NCI-H1436 treated with DMSO at 0.1 percent for 48 hours (cell line): Measurements from ENCODE around the gene CMSS1.

Source experiments
- DNase-seq: peaks from one replicate; lab custom pipeline; 2025; lab: John Stamatoyannopoulos, UW

CMSS1 gene

DNA sequence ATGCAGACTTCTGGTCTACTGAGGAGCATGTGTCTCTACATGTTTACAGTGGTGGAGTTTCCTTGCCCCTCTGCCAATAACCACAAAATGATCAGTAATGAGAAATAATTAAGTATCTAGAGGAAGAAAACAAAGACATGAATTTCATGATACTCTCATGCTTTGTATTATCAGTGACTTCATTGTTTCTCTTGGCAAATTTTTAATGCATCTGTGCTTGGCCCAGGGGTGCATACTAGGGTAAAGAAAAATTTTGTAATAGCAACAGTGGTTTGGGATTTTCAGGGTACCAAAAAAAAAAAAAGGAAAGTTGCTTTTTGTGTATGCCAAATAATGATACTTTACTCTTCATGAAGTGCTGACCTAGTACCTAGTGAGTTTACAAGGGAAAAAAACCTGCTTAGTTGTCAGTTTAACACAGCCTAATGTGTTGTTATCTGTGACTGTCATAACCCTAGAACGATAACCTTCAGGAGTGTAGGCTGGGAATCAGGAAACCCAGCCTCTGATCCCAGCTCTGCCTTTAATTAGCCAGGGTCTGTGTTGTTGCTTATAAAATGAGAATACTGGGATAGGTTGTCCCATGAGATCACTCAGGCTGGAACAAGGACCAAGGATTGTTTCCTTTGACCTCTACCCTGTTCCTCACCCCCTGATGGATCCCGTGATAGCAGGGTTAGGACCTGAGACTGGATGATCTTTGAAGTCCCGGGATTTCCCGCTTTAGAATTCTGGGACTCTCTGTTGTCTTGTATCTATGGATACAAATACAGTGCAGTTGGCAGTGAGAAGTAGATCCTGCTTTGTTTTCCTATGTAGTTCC lies 117.5 kb downstream of the CMSS1 start:
- no peak for DNase-seq

DNA sequence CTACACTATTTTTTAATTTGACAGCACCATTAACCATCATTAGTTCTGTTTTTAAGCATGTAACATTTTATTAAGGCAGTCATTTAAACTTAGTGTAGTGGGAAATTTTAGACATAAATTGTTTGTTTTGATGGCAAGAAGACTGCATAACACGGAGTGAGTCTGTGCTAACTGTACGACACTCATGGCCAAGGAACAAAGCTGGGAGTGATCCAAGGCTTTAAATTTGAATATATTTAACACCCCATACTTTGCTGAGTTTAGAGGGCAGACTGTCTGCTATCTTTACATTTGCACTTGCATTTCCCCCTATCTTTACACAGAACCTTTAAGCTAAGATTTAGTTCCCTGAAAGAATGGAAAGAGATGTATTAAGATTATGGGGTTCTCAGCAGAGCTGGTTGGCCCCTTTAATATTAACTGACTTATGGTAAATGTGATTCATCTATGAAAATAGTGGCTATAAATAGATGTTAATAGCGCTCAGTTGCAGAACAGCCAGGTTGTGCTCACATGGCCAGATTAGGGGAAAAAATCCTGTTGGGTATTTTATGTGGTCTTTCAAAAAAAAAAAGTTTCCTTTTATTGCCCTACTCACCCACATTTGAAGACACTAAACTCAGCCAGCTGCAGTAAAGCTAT lies 120.7 kb downstream of the CMSS1 start:
- DNase-seq = no peak

DNA sequence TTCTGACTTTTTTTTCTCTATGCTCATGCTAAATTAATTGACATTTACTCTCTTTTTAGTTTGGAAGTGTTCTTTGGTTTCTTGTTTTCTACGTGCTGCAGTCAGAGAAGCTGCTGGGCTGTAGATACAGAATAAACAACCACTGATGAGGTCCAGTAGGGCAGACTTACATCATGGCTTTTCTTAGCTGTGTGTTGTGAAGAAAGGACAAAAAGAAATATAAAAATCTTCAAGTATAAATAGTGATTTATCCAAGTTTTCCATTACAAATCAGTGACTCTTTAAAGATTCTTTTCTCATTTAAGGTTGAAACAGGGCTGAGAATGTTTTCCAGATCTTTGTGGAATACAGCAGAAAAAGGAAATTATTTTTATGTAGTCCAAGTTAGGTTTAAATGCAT lies 122.2 kb downstream of the CMSS1 start:
- DNase-seq = no peak

DNA sequence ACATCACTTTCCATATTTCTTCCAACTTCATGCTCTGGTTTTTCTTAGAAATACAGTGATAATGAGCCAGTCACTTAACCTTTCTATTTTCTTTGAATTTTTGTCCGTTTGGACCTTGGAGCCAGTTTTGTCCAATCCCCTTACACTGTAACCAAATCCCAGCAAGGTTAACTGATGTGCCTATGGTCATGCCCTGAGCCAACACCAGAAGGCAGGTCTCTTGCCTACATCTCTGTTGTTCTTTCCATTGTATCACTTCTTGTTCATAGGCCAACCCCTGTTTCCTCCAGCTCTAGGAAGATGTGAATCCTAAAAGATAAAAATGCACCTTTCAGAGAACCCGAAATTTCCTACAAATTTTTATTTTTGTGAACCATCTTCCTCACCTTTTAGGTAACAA lies 122.7 kb downstream of the CMSS1 start:
- DNase-seq = no peak

DNA sequence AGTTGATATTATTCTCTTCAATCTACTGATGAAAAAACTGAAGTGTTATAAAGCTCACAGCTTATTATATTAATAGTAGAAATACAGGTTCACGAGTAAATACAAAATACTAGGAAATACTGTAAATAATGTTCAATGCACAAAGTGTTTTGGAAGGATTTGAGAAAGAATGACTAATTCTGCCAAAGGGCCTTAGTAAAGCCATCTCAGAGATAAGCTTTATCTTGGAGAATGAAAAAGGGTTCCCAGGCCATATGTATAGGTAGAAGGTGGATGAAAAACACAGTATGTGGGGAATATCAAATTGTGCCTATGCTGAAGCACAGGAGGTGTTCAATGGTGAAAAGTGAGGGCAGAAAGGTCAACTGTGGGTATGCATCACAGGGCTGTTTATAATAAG lies 123.5 kb downstream of the CMSS1 start:
- no peak for DNase-seq

DNA sequence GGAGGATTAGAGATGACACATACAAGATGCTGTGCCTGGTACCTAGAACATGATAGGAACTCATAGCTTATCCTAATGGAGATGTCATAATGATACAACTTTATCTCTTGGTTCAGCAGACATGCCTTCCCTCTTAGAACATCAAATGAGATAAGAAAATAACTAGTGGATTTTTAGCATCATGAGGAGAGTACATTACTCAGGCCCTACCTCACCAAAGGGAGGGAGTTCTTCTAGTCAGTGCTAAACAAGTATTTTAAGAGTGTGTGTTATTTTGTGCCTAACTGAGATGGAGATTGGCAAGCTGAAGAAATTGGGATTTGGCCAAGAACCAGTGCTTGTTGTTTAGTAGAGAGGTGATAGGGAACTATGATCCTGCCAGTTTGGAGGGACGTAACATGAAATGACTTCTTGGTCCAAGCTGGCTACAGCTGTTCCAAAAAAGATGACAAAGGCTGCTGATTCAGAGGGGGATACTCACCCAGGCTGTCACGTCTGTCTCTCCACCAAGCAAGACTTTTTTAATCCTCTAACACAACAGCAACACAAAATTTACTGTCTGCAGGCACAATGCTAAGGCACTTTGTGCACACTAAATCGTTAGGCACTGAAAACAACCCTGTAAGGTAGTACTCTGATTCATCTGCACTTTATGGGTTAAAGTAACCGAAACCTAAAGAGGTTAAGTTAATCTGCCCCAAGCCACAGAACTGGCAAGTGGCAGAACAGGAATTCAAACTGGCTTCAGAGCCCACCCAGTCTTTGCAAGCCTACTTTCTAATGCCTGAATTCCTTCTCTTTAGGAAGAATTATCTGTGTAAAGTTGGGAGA lies 126.5 kb downstream of the CMSS1 start:
- no peak for DNase-seq

DNA sequence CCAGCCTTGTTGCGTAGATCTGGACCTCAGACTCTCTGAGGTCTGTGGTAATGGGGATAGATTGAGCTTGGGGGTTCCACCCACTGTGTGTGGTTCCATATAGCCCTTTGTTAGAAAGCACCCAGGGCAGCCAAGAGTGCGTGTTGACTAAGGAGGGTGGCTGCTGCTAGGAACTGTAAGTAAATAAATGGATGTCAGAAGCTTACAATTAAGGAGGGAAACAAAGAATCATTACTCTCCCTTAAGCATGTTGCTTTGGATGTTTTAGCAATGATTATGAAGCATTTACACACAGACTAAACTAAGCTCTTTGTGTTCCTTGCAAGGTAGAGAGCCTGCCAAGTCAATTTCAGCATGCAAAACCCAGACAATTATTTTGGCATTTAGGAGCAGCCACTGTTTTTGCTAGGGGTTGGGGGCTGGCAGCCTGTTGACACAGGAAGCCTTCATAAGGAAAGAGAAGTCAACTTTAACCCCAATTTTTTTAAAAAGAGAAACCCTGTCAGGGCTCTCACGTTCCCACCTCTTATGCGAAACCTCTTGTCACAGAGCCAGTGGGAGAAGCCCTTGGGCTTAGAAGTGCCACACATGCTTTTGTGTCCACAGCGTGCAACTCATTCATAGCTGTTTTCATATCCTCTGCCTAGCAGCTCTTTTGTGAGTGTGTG lies 127.8 kb downstream of the CMSS1 start:
- DNase-seq = no peak

DNA sequence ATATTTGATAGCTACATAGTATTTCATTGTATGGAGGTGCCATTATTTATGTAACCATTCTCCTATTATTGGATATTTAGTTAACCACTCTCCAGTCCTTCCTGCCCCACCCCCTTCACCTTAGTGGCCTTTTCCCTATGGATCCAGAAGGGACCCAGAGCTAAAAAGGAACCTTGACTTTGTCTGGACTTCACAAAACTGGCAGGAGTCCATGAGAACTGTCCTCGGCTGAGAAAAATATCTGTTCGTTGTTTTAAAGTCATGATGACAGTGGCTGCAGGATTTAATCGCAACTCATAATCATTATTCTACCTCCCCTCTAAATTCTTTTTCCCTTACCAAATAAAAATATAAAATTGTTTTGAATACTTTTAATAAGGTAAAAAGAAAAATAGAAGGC lies 129.7 kb downstream of the CMSS1 start:
- DNase-seq = no peak

DNA sequence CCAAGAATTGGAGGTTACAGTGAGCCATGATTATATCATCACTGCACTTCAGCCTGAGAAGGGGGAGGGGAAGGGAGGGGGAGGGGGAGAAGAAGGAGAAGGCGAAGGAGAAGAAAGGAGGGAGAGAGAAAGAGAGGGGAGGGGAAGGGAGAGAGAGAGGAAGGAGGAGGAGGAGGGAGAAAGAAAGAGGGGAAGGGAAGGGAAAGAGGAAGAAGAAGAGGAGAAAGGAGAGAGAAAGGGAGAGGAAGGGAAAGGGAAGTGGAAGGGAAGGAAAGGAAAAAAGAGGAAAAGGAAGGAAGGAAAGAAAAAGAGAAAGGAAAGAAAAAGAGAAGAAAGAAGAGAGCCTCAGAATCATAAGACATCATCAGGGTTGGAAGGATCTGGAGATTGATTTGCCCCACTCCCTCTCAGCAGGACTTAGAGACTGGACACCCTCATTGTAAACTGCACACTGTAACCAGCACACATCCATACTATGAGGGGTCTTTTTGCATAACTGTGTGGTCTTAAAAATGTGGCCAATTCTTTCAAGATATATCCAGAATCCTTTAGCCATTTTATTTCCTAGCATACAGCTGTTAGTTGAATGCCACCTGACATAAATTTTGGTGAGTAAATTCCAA lies 130.9 kb downstream of the CMSS1 start:
- no peak for DNase-seq

DNA sequence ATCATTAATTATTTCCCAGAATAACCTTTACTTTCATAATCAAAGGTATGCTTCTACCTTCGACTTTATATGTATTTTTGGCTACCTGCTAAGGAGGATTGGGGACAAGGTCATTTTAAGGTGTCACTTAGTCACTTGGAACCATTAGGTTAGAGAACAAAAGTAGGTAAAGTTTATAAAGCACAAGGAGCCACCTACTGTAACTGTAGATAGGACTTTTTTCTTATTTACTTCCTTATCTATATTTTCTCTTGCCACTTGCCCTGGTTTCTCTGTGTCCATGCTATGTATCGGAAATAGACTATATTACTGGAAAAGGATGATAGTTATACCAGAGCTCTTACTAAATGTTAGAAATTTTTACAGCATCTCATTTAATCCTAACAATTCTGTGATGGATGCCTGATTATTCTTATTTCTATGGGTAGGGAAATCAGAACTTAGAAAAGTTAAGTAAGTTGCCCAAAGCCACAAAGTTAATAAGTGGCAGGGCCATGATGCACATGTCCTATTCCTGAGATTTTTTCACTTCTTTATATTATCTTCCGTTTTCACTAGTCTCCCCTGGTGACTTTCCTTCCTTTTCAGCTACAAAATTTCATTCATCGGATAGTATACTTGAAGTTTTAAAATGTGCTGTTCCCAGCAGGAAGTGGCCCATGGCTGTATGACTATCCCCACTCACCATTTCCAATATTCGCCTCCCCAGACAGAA lies 132.5 kb downstream of the CMSS1 start:
- DNase-seq = no peak

DNA sequence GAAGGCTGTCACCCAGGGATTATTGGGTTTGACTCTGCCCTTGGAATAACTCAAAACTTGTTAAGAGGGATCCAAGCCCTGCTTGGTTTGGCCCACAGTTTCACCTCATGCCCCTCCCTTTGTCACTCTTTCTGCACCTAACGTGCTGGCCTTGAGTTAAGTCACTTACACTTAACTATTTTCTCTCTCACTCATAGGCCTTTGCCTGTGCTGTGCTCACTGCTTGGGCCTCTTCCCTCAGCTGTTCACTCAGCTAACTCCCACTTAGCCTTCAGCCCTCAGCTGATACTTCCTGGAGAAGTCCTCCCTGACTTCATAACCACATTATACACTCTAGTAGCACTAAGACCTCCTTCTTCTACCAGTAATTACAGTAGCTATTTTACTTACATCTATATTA lies 133.3 kb downstream of the CMSS1 start:
- no peak for DNase-seq

DNA sequence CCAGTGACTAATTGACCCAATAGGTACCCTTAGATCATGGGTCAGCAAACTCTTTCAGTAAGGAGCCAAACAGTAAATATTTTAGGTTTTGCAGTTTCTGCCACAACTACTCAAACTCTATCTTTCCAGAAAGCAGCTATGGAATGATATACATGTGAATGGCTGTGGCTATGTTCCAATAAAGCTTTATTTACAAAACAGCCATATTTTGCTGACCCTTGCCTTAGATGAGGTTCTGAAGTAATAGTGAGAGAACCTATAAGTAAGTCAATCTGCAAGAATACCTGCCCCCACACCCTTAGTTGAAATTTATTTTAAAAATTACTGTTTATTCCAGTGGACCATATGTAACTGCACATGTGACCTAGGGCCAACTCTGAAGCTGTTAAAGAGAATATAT lies 134.0 kb downstream of the CMSS1 start:
- DNase-seq = no peak

DNA sequence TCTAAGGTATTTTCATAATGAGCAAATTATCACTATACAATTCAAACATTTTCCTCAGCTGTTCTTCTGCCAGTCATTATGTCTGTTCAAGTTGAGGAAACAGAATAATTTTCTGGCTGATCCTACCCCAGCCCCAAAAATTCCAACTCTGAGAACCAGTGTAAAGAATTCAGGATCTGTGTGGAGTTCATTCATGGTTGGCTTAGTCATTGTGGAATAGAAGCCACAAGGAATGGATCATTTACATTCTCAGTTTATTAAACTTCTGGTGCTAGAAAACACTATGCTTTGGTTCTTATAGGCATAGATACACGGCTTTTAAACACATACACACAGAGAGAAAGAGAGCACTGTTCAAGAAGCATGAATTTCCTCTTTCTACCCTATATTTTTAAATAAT lies 134.6 kb downstream of the CMSS1 start:
- no peak for DNase-seq

DNA sequence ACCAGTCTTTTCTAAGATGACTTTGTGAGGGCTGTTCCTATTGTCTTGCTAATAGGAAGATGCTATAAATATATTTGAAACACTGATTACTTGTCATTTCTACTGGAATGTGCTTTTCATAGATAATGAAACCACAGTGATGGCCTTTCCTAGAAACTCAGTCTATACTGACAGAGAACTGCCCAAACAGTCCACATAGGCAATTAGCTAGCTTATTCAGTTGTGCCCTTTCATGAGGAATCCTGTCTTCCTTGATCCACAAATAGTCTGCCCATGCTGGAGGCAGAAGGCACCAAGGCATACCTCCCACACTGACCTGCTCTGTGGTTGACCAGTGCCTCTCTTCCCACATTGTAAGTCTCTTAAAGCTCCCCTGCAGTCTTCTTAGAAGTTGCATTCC lies 135.9 kb downstream of the CMSS1 start:
- DNase-seq = no peak

DNA sequence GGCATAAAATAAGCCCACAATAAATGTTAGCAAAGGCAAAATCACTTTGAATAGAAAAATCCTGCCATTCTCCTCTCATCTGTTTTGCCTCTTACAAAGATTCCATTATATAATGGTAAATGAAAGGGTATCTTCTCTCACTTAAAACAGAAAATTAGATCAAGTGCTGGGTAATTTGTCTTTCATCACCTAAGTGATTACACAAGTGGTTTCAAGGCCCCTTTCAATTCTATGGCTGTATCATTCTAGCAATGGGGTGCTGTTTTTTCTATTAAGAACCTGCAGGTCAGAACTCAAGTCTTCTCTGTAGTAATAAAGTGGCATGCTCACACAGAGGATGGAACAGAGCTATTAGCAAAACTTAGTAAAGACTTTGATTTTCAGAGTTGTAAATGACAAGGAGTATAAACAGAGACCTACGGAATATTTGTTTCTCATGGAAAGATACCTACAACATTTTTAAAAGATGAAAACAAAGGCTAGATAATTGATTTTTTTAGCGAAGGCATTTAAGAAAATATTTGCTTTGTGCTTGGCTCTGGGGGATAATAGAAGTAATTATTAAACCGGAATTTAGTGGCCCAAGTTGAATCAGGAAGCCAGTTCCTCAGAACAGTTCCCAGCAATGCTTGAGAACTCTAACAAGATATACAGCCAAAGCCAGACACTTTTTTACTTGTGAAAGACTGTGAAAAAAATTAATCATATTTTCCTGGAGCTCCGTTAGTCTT lies 137.4 kb downstream of the CMSS1 start:
- no peak for DNase-seq

DNA sequence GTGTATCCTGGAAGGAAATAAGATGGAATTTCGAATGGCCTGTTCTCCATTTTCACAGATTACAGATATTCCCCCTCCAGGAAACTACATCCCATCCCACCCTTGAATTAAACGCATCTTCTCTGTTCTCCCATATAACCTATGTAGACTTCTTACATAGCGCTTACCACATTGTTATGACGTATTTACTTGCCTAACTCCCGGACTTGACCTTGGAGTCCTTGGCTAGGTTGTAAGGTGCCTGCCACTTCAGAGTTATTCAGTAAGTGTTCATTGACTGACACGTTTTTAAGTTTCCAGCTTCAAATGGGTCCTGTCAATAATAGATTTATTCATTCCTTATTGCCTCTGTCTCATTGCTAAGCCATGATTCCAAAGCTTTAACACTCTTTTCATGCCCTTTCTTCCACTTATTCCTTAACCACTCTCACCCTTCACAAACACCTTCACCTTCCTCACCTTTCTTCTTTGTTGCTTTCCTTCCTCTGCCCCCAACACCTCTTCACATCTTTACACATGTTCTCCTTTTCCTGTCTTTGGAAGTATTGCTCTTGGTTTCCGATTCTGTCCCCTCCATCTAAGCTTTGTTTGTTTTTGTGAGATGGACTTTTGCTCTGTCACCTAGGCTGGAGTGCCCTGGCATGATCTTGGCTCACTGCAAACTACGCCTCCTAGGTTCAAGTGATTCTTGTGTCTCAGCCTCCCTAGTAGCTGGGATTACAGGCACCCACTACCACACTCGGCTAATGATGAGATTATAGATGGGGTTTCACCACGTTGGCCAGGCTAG lies 138.3 kb downstream of the CMSS1 start:
- DNase-seq = no peak

DNA sequence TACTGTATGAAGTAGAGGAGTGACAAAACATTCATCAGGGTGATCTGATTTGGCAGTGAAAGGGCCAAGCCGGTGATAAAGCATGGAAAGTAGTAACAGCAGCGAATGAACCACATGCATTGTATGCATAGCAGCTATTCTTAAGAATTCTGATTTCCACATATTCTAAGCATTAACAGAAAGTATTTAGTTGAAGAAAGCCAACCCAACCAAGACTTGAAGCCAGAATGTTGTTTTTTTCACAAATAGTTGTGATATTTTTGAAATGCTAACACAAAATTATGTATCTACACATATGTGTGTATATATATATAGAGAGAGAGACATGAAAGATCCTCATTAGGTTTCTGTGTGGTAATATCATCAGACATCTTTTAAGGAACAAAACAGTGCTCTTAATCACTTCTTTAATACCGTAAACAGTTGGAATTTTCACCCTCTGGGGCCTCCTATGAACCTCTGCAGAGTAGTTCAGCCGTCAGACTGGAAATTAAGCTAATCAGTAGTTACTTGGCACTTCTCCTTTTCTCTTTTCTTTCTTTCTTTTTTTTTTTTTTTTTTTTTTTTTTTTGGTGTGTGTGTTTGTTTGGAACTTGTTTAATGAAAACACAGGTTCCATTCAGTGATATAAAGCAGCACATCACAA lies 139.6 kb downstream of the CMSS1 start:
- no peak for DNase-seq

DNA sequence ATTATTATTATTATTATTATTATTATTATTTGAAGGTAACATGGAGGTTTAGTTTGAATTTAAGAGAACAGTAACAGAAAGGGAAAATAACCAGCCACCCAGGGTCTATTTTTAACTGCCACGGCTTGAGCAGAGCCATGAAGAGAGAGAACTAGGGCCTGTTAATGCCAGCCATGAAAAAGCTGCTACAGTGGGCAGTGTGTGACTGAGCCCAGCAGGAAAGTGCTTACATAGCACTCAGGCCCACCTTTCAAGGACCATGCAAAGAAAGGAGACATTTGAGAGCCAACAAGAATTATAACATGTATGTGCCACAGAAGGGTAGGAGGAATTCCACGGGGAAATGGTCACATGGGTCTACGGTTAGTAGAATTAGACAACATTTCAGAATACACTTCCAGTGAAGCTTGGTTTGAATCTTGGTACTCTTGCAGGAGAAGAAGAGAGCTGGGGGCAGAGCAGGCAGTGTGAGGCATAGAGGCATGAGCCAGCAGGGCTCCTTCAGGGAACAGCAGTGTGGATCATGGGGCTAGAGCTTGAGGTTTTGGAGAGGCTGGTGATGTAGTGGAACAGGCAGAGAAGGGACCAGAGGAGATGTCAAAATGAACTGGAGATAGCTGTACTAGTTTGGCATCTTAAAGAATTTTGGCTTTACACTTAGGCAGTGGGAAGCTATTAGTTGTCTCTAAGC lies 140.7 kb downstream of the CMSS1 start:
- DNase-seq = no peak
